GM12892 (cell line): ENCODE results near the gene C19orf81.

Experiments
- POLR2A ChIP-seq: IDR thresholded peaks from 2 replicates; pipeline ENCODE4 v1.6.1; 2011; ENCODE audit warnings: low read depth, low read length, control low read depth
- POLR2AphosphoS5 ChIP-seq: IDR thresholded peaks from 2 replicates; pipeline ENCODE4 v1.6.1; 2011; ENCODE audit warnings: low read depth, low read length, control low read depth
- TAF1 ChIP-seq: IDR thresholded peaks from 2 replicates; pipeline ENCODE4 v1.6.1; 2011; ENCODE audit warnings: low read depth, mild to moderate bottlenecking, control low read depth, low read length, borderline replicate concordance

DNA sequence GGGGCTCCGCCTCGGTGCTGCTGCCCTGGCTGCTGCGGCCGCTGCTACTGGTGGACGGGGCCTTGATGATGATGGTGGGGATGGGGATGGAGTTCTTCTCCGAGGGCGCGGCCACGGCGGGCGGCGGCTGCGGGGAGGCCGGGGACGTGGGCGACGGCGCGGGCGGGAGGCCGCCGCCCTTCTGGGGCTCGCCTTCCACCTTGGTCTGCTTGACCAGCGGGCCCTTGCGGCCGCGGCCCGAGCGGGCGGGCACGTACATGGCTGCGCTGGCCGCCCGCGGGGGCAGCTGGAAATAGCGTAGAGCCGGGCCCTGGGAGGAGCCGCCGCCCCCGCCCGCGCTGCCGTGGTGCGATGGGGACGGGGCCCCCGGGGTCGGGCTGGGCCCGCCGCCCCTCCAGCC lies 19.2 kb downstream of the C19orf81 start:
- TF ChIP-seq POLR2A (no peak), POLR2AphosphoS5 (no peak), TAF1 (no peak)
